ENCODE data around the gene RNF25. TPM values are rescaled to one million over a fixed set of nuclear protein-coding genes. Genes with fewer than 3 reads are reported as not detected.

RNF25 gene
- total and polyA plus RNA-seq, 10 donors = 15.9 to 27.1 (median 24.2) TPM

GRCh38 chr2:218708086-218708485 is 36.3 kb upstream of the RNF25 start:
- DNase-seq = no peak
- Histone ChIP-seq H3K36me3 (no peaks in the 10 kb centered on the region), H3K27me3 (replicated peaks in 1 of 7) (no peaks in the 10 kb centered on the region), H3K9me3 (no peaks in the 10 kb centered on the region), H3K4me3 (no peak overlapping the region), H3K4me1 (peaks cover 8 to 28% (median 15%) of the 10 kb centered on the region in 6 donors), H3K27ac (no peak overlapping the region)
- WGBS, 5 donors = 67 to 89% (median 77%) methylated on average over 4 of the region's 4 CpGs
- intact Hi-C loops (cut with DNase I; ENCODE audit: low total_unique reads) = no loop called here
- TF ChIP-seq POLR2A (IDR thresholded peaks at IDR 0.05) = no peak
- no peak for TF ChIP-seq POLR2AphosphoS5 (IDR thresholded peaks at IDR 0.05)
- no peak for TF ChIP-seq CTCF (IDR thresholded peaks at IDR 0.05 in 8 of 11, conservative IDR thresholded peaks at IDR 0.05 in 3 of 11)

- no peak for DNase-seq
- 86 to 93% (median 89%) methylated on average over 4 of the region's 4 CpGs for WGBS, 5 donors
- no peak for TF ChIP-seq POLR2A (IDR thresholded peaks at IDR 0.05)
- no peak for TF ChIP-seq CTCF (IDR thresholded peaks at IDR 0.05 in 8 of 11, conservative IDR thresholded peaks at IDR 0.05 in 3 of 11)
- TF ChIP-seq POLR2AphosphoS5 (IDR thresholded peaks at IDR 0.05) = no peak
Measured at GRCh38 chr2:218703341-218703740, 31.5 kb upstream of the RNF25 start.

GRCh38 chr2:218701806-218702205 is 30.0 kb upstream of the RNF25 start:
- Histone ChIP-seq H3K9me3 (no peaks in the 10 kb centered on the region), H3K27me3 (replicated peaks in 1 of 7) (no peaks in the 10 kb centered on the region), H3K4me1 (no peaks in the 10 kb centered on the region), H3K4me3 (no peak overlapping the region), H3K27ac (no peak overlapping the region), H3K36me3 (peaks cover 0 to 40% (median 10%) of the 10 kb centered on the region in 6 donors)
- WGBS, 5 donors = 92 to 98% (median 97%) methylated on average over 2 of the region's 2 CpGs
- no peak for TF ChIP-seq POLR2AphosphoS5 (IDR thresholded peaks at IDR 0.05)
- no peak for TF ChIP-seq POLR2A (IDR thresholded peaks at IDR 0.05)
- TF ChIP-seq CTCF (IDR thresholded peaks at IDR 0.05 in 8 of 11, conservative IDR thresholded peaks at IDR 0.05 in 3 of 11) = no peak
- no peak for DNase-seq
- intact Hi-C loops (cut with DNase I; ENCODE audit: low total_unique reads) = no loop called here

More at GRCh38 chr2:218703341-218703740, 31.5 kb upstream of the RNF25 start:
- Histone ChIP-seq H3K27ac (no peak overlapping the region), H3K4me1 (no peaks in the 10 kb centered on the region), H3K4me3 (no peak overlapping the region), H3K36me3 (peaks cover 0 to 25% (median 6%) of the 10 kb centered on the region in 6 donors), H3K9me3 (no peaks in the 10 kb centered on the region), H3K27me3 (replicated peaks in 1 of 7) (no peaks in the 10 kb centered on the region)
- intact Hi-C loops (cut with DNase I; ENCODE audit: low total_unique reads) = no loop called here

- Histone ChIP-seq H3K36me3 (peaks cover 0 to 58% (median 14%) of the 10 kb centered on the region in 6 donors), H3K4me1 (no peaks in the 10 kb centered on the region), H3K27me3 (replicated peaks in 1 of 7) (no peaks in the 10 kb centered on the region), H3K4me3 (no peak overlapping the region), H3K9me3 (no peaks in the 10 kb centered on the region), H3K27ac (no peak overlapping the region)
- no peak for DNase-seq
- WGBS, 5 donors = 96 to 99% (median 97%) methylated on average over 6 to 8 of the region's 8 CpGs
- TF ChIP-seq POLR2AphosphoS5 (IDR thresholded peaks at IDR 0.05) (no peak), POLR2A (IDR thresholded peaks at IDR 0.05) (no peak), CTCF (IDR thresholded peaks at IDR 0.05 in 8 of 11, conservative IDR thresholded peaks at IDR 0.05 in 3 of 11) (no peak)
- intact Hi-C loops (cut with DNase I; ENCODE audit: low total_unique reads) = no loop called here
Measured at GRCh38 chr2:218698885-218699284, 27.1 kb upstream of the RNF25 start.

Measured in spleen (tissue), 11 donors.